ENCODE data around the gene MC5R.

MC5R gene

DNA sequence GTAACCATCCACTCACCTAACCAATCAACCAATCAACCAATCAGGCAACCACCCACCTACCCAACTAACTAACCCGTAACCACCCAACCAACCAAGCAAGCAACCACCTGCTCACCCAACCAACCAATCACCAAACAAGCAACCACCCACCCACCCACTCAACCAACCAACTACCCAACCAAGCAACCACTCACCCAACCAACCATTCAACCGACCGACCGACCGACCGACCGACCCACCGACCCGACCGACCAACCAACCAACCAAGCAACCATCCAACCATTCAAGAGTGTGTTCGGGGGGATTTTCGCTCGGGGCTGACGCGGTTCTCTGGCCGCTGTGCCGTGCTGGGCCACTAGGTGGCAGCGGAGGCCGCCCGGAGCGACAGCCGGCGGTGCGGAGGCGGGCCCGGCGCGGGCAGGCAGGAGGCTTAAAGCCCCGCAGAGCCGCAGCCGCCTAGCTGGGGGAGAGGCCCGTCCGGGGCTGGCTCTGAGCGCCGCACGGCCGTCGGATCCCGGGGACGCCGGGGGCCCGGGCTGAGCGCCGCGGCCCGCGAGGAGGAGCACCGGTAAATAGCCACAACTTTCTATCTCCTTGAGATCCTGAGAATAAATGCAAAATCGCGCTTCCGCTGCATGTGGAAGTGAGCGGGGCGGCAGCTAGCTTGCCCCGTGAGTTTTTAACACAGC, at the start of gene MC5R:
MC5R (plus strand) TSS at position 443 of the 689 bp plus-strand sequence. CDS start 1,617 bp downstream, outside the sequence.
- DNase-seq: peak; percentile 12 to 39

DNA sequence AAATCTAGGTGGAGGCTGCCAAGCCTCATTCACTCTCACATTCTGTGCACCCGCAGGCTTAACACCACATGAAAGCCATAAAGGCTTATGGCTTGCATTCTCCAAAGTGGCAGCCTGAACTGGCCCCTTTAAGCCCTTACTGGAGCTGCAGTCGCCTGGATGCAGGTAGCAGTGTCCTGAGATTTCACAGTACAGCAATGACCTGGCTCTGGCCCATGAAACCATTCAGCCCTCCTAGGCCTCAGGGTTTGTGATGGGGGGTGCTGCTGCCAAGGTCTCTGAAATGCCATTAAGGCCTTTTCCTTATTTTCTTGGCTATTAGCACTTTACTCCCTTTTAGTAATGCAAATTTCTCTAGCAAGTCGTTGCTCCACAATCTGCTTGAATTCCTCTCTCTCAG, 48.9 kb upstream of the MC5R start:
- DNase-seq: no peak

DNA sequence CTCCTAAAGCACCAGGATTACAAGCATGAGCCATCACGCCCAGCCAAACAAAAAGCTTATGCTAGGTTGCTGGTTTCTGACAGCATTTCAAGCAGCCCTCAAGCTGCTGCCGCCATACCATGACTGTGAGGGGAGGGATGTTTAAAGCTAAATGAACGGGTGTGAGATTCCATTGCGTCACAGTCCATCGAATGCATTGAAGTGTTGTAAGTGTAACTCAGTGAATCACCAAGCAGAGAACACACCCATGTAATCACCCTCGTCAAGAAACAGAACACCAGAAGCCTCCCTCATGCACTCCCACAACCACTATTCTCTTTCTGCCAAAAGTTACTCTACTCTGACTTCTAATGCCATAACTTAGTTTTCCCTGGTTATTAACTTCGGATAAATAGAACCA, 32.8 kb upstream of the MC5R start:
- no peak for DNase-seq

DNA sequence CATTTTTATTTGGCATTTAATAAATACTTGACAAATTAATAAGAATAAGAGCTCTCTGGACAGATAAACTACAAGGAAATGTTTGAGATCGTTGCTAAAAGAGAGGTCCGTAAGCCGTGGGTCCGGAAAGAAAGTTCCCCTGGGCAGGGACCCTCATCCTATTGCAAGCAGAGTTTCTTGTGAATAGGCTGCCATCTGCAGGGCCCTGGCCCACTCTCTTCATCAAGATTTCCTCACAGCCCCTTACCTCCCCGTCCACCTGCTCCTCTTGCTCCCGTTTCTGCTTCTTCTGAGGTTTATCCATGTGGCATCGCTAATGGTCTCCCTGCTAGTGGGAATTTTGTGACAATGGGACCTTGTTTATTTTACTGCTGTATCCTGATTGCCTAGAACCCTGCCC, 30.1 kb upstream of the MC5R start:
- no peak for DNase-seq

DNA sequence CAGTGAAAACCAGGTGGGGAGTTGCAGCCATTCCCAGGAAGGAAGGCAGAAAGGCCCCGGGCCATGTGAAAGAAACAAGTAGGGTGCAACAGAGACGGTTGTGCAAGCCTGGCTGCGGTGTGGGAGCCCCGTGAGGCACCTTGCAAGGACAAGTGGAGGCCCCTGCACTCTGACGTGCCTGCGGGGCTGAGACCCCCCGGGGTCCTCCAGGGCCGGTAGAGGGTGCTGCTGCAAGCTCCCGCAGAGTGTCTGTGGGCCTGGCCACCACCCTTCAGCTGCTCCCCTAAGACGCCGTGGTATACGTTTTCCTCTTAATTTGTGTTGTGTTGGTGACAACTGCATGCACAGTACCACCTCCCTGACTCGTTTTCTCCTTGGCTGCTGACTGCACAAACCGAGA, 27.4 kb upstream of the MC5R start:
- DNase-seq: no peak

DNA sequence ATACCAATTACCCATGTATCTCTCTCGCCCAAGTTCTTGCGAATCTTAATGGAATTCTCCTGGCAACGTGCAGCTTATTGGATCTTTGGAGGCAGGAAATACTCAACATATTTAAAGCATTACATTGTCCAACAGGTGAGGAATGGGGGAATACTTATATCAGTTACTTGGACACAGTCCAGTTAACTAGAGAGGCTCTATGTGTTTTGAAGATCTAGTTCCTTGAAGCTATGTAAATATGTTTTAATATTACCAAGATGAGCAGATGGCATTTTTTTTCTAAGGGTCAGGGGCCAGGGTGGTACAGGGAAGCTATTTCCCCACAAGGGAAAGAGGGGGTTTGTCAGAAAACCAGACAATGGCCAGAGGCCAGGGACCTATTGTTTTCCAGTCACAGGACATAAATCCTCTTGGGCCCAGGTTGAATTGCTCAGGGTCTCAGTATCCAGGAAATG, 26.8 kb upstream of the MC5R start:
- DNase-seq: no peak

DNA sequence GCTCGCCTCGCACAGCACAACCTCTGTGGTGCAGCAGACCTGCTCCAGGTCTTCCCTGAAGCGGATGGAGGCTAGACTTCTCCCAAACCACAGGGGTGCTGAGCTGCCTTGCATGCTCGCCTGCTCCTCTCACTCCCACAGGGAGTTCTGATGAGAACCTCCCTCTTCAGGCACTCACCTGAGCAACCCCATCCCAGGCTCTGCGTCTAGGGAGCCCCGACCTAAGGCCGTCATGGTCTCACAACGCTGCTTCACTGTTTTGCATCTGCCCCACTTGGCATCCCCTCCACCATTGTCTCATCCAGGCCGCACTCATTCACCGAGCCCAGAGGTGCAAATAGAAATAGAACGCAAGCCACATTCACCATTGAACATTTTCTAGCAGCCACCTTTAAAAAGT, 24.6 kb upstream of the MC5R start:
- DNase-seq: no peak

DNA sequence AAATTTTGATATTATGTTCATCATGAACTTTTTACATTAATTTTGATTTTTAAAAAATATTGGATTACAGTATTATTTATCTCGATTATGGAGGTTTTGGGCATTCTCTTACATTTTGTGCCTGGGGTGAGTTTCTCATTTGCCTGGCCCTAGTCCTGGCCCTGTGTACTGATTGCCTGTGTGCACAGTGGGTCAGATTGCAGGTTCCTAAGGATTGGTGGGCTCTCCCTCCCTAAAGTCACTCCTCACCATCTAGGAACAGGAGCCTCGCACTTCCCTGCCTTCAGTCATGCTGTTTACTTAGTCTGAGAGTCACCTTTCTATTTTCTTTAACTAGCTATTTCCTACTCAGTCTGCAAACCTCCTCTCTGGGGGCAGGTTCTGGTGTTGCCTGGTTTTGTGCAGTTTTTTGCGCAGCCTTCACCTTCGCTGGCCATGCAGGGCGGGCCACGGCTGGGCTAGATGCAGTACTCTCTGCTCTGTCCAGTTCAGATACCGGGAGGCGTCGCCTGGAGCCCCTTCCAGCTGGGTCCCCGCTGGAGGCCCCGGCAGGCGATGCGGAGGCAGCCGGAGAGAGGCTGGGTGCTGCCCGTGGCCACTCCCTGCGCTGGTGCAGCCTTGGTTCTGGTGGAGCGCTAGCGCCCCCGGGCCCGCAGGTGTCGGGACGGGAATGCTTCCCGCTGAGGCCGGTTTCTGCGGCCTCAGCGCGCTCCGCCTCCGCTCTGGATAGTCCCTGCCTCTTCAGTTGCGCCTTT, 23.3 kb upstream of the MC5R start:
- DNase-seq: no peak

DNA sequence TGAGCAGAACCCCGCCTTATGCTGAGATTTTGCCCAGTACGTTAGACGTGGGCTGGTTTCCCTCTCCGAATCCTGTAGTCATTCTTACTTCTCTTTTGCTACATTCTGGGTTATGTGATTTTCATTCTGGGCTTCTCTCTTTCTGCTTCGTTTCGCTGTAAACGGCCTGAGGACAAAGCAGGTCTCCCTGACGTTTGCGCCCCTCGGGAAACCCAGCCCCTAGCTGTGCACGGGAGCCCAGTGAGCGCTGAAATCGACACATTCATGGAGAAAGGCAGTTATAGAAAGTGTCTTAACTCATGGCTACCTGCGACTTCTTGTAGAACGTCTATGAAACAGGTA, 22.7 kb upstream of the MC5R start:
- DNase-seq: no peak

DNA sequence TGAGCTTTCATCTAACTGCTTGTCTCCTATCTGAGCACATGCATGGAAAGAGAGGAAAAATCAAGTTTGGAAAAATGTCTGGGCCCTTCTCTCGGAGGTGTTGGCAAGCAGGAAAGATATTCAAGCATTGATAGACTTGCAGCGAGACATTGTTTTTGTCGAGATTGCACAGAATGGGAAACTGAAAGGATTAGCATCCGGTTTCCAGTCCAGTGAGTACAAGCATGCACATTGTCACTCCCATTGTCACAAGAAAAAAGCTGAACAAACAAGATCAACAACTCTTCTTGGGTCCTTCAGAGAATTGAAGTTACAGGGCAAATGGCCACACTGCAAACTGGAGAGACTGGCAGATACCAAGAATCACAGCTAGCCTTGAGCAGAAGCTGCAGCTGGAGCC, 19.6 kb upstream of the MC5R start:
- DNase-seq: no peak

DNA sequence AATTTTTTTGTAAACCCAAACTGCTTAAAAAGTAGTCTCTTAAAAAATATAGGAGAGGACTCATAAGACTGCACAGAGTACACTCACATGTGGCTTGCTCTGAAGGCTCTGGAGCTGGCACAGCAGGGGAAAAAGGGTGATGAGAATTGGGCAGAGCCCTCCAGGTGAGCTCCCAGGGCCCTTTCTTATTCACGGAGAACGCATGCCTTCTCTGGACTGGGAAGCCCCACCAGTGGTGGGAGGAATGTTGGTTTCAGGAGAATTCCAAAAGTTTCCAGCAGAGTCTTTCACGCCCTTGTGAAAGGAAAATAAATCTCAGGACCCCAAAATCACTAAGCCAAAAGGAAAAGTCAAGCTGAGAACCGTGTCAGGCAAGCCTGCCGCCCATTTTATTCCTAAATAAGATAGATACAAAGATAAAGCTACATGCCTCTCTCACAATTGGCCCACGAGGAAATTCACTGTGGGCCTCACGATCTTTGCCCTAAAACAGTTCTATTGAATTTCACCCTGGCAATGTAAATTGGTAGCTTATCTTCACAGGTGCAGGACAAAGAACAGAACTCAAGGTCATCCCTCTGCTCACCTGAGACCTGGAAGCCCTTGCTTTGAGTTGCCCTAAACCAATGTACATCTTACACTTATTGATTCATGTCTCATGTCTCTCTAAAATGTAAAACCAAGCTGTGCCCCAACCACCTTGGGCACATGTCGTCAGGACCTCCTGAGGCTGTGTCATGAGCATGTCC, 15.5 kb upstream of the MC5R start:
- no peak for DNase-seq

DNA sequence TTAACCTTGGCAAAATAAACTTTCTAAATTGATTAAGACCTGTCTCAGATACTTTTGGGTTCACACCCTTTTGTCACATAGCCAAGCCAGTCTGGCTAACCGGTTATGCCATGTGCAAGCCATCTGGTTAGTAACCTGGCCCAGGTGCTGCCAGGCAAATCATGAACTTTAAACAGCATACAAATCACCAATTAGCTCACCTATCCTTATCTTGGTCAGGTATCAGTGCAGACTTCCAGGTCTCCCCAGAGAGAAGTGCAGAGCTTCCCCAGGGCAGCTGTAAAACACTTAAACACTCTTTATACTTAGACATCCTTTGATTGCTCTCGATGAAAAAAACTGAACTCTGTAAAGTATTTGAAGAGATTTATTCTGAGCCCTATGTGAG, 14.9 kb upstream of the MC5R start:
- DNase-seq: no peak

DNA sequence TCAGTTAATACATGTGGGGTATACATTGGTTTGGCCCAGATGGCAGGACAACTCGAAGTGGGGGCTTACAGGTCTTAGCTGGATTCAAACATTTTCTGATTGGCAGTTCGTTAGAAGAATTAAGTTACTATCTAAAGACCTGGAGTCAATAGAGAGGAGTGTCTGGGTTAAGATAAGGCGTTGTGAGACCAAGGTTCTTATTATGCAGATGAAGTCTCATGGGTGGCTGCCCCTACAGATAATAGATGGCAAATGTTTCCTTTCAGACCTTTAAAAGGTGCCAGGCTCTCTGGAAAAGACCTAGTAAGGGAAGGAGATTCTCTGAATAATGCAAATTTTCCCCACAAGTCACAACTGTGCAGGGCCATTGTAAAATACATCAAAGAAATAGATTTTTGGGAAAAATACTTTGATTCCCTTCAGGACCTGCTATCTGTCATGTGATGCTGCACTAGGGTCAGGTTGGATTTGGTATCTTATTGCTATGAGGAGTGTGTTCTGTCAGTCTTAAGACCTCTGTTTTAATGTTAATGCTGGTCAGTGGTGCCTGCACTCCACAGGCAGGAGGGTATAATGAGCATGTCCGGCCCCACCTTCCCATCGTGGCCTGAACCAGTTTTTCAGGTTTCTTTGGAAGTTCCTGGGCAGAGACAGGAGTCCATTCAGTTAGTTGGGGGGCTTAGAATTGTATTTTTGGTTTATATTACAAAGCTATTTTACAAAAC, 14.3 kb upstream of the MC5R start:
- DNase-seq: no peak

DNA sequence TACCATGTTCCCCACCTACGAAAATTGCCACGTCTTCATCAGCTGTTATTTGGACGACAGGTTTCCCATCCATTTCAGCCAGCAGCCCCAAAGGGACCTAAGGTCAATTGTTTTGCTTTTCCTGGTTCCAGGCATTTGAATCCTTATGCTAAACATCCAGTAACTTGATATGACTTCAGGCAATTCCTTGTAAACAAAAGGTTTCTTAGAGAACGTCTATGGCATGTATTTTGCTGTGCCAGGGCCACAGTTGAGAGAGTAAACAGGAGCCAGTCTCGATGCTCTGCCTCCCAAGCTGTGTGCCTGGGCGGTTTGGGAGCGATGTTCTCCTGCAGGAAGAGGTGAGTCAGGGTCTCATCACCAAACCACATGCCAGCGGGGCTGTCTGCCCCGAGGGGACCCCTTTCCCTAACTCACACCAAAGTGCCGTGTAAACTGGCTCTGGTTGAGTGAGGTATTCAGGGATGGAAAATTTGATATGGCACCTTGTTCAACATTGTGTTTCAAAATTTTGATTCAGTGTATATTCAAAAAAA, 12.9 kb upstream of the MC5R start:
- DNase-seq: no peak

DNA sequence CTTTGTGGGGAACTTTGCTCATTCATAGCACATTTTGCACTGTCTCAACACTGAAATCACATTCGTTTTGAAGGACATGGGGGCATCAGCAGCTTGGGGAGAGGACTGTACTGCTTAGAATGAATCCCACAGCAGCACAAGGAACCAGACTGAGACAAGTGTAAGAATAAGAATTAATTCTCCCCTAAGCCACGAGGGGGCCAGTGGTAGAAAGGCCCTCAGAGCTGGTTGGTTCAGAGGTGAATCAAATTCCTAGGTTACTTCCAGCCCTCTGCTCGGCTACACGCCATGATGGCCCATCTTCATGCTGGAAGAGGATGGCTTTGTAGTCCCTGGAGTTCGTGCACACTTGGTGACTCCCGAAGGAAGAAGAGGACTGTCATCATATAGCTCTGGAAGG, 12.0 kb upstream of the MC5R start:
- DNase-seq: peak in 1 of 2 experiments; percentile 2

DNA sequence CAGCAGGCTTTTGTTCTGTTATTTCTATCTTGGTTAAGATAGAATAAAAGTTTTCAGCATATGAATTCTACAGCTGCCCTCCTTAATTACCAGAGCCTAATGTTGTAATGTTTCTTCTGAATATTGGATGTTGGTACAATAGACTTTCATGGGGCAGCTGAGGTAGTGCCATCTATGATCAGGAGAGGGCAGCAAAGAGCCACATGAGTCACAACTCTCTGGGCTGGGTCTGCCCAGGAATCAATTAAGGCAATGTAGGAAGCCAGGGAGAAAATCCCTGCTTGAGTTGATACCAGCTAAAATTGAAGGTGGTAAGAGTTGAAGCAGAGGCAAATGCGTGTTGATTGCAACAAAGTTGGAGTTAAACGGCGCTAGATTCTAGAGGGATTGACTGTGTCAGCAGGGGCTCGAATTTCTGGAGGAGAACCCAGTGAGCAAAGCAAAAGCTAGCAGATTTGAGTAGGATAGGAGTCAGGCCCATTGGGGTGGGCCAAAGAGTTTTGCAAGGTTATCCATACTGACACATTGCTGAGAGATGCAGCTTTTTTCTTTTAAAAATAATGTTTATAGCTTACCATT, 10.6 kb upstream of the MC5R start:
- peak; percentile 11 to 42 for DNase-seq

DNA sequence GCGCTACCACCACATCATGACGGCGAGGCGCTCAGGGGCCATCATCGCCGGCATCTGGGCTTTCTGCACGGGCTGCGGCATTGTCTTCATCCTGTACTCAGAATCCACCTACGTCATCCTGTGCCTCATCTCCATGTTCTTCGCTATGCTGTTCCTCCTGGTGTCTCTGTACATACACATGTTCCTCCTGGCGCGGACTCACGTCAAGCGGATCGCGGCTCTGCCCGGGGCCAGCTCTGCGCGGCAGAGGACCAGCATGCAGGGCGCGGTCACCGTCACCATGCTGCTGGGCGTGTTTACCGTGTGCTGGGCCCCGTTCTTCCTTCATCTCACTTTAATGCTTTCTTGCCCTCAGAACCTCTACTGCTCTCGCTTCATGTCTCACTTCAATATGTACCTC, 2.3 kb downstream of the MC5R start:
- DNase-seq: no peak

DNA sequence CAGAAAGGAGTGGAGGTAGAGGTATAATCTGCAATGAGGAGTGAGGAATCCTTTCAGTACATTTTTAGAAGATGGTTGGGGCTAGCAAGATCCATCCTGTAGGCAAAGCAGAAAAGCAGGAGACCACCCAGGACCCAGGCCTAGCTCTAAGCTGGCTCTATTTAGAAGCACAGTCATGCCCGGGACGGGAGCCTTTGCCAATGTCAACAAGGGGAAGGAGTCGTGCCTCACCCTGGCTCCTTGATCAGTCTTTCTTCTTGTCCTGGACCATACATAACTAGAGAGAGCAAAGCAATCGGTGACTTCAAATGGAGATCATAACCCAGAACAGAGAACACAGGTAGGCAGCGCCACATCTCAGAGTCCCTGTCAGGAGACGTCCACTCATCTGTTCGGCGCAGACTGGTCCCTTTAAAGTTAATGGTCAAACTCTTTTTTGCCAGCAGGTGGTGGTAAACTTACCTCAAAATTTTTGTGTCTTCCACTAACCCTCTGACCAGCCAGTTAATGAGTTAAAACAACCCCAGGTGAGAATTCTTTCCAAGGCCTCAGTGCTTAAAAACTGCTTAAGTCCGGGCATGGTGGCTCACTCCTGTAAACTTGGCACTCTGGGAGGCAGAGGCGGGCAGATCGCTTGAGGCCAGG, 8.0 kb downstream of the MC5R start:
- no peak for DNase-seq

DNA sequence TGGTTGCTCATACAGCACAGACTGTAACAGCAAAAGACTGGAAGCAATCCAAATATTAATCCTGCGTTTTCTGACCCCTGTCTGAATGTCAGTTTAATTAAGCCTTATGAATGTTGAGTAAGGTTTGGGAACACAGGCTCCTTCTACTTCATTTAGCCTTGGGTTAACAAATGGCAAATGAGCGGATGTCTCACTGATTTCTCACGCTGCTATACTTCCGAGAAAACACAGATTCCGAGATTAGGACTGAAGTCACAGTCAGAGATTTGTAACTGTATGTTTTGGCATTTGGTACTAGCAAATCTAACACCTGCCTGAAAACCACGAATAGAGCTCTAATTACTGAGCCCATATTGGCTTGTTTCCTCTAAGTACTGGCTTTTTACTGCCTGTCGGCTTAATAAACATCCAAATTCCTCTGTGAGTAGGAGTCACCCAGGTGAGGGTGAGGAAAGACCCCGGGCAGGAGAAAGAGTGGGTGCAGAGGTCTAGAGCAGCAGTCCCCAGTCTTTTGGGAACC, 10.6 kb downstream of the MC5R start:
- no peak for DNase-seq

DNA sequence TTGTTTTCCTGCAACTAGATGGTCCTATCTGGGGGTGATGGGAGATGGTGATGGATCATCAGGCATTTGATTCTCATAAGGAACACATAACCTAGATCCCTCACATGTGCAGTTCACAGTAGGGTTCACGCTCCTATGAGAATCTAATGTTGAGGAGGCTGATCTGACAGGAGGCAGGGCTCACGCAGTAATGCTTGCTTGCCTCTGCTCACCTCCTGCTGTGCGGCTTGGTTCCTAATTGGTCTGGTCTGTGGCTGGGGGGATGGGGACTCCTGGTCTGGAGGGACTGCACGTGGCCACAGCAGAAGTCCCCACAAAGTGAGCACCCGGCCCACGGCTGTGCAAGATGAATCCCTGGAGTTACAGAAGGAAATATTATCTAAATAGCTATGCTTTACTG, 11.3 kb downstream of the MC5R start:
- no peak for DNase-seq

DNA sequence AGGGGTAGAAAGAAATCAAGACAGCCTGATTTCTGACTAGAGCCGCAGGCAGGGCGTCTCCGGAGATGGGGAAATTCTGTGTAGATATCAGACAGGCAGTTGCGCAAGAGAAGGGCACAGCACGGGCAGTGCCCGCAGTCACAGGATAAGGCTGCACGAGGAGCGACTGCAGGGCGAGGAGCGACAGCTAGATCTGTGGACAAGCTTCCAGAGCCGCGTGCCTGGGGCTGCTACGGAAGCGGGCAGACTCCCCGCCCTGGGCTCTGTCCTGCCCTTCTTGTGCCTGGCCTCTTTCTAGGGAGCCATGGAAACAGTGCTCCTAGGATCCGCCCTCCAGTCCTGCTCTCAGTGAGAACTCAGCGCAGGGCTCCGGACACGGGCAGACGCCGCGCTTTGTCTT, 12.6 kb downstream of the MC5R start:
- DNase-seq: no peak

DNA sequence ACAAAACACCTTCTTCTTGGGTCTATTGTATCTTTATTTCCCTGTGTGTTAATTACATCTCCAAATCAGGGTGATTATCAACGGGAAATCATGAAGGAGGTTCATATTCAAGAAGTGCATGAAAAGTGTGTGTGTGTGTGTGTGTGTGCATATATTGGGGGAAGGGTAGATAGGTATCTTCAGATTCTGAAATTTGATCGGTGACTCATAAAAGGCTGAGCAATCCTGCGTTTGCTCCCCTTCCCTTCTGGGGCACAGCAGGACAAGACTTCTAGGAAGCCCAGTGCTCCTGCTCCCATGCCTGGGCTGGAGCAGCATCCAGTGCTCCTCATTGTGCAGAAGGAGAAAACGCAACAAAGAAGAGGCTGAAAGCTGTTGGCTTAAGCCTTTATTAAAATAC, 25.8 kb downstream of the MC5R start:
- no peak for DNase-seq
